NCI-H2227 (cell line): Measurements from ENCODE around the gene PLPP3.
A peak's percentile ranks its signal among the peaks of the same experiment; 100 is the strongest.

Experiments
- DNase-seq: peaks from one replicate; lab custom pipeline; 2025; ENCODE audit not compliant: unreplicated experiment; lab: John Stamatoyannopoulos, UW

The PLPP3 gene

GRCh38 chr1:56525489-56526041, 53.8 kb downstream of the PLPP3 start:
- DNase-seq = no peak

DNA sequence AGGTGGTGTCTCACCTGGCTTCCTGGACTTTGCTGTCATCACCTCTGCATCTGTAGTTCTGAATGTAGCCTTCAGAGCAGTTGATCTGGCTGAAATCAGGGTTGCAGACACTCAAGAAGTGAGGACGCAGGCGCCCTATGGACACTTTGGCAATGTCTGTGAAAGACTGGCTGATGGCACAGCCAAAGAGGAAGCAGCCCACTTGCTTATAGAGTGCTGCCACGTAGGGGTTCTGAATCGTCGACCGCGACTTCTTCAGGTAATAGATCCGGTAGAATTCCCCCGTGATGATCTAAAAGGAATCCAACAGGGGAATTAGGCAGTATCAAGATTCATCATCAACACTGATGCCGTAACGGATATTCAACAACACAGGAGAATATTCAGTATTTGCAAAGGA, 55.1 kb downstream of the PLPP3 start:
- no peak for DNase-seq

DNA sequence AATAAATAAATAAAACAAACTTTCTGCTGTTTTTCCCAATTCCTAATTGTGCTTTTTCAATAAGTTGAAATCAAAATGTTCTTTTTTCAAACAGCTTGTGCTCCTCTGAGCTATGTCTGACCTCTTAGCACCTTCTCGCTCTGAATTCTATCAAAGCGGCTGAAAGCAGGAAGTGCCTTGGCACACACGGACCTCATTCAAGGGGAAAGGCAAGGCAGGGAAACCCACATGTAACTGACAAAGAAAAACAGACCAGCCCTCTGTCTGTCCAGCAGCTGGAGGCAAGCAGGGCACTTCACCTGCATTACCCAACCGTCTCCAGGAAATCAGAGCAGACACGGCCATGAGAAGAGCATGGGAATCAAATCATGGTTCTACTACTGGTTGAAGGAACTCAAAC, 56.7 kb downstream of the PLPP3 start:
- DNase-seq = no peak

DNA sequence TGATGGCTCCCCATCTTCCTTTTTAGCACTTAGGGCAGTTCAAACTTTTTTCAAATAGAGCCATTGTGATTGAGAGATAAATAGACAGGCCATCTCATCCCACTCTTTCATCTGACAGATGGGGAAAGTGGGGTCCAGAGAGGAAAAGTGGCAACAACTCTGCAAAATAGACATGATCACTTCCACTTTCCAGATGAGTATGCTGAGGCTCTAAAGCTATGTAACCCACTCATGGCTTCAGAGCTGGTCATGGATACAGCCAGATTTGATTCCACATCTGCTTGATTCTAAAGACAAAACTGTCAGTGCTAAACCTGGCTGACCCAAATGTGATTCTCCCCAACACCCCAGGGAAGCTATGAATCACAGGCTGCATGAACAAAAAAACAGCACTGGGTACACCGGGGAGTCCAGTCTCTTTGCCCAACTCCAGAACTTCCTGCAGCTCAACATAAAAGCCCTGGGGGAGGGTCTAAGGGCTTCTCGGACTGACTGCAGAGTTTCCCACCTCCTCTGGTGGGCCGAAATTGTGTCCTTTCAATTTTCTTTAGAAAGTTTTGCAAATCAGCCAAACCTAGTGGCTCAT, 59.3 kb downstream of the PLPP3 start:
- DNase-seq = no peak

DNA sequence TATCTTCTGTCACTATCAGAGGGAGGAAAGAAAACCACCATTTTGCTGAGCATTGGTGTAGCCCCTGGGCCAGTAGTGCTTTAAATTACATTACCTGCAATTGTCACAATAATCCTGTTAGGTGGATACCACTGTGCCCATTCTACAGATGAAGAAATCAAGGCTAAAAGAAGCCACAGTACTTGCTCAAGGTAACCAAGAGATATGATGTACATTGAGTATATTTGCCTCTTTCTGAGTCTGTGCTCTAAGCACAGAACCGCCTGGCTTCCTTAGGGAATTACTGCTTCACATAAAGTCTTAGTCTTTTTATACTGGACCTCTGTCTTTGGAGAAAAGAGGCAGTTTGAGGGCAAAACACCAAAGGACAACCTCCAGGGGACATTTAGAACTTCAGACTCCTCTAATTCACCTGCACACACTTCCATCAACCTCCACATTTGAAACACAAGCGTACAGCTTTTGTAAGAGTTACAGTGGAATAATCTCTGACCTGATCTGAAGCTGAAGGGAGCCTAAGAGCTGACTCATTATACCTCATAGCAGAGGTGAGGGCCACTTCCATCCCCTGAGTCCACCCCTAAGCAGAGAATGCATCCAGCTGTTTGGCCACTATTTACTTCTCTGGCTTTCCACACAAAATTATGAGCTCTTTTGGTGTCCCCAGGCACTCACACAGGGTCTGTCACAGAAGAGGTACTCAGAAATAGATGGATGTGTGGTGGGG, 61.8 kb downstream of the PLPP3 start:
- DNase-seq = no peak

GRCh38 chr1:56516539-56517252, 62.7 kb downstream of the PLPP3 start:
- DNase-seq = no peak

- DNase-seq = no peak
Observed at GRCh38 chr1:56515898-56516538, 63.3 kb downstream of the PLPP3 start.

DNA sequence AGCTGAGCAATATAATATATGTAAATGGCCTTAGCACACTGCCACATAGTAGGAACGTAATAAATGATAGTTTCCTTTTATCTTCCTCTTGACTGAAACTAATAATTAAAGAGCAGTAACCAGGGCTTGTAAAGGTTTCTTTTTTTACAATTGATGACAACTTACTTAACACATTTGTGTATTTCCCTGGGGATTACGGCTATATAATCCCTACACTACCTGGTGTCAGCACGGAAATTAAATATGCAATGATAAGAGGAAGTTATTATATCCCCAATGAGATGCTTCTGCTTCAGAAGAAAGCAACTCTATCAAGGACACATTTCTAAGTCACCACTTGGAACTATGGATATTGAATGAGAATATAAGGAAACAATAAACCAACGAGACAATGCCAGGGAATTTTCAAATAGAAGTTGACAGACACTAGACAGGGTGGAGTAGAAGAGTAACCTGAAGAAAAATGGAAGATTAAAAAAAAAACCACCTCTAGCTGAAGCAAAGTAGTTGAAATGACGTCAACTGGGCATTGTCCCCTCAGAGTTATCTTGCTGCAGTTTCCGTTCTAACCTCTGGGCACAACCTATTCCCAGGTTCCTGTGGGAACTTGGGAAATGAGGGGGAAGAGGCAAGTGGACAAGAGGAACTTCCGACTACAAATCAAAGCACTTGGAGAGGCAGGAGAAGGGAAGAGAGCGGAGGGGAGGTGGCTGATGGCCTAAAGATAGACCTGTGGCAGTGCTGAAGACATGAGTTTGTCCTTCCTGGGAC, 66.5 kb downstream of the PLPP3 start:
- DNase-seq = no peak

DNA sequence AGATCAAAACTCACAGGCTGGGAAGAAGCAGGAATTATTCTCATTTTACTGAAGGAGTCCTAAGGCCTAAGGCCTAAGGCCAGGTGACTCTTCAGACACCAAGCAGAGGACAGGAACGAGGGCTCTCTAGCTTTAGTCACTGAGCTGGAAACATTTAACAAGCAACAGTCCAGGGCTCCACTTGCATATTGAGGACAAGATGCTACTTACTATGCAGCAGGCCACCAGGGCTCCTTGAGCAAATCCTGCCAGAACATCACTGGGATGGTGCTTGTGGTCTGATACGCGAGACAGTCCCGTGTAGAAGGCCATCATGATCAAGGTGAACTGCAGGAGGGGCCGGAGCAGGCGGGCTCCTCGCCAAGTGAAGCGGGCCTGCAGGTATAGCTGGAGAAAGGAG, 67.6 kb downstream of the PLPP3 start:
- DNase-seq = no peak

- no peak for DNase-seq
Observed at GRCh38 chr1:56511364-56511763, 68.0 kb downstream of the PLPP3 start.

DNA sequence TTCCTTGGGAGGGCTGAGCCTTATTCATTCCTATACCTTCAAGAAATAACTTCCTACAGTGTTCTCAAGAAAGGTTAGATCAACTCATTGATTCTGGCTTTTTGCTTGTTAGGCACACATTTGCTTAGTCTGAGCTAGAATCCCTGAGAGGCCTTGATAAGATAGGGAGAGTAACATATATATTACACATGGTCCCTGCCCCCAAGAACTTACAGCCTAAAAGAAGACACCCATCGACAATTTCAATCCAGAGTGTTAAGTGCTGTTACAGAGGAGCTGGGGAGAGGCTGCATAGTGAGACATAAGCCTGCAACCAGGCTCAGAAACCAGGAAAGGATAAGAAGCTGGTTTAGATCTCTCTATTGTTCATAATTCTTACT, 68.7 kb downstream of the PLPP3 start:
- DNase-seq = no peak

DNA sequence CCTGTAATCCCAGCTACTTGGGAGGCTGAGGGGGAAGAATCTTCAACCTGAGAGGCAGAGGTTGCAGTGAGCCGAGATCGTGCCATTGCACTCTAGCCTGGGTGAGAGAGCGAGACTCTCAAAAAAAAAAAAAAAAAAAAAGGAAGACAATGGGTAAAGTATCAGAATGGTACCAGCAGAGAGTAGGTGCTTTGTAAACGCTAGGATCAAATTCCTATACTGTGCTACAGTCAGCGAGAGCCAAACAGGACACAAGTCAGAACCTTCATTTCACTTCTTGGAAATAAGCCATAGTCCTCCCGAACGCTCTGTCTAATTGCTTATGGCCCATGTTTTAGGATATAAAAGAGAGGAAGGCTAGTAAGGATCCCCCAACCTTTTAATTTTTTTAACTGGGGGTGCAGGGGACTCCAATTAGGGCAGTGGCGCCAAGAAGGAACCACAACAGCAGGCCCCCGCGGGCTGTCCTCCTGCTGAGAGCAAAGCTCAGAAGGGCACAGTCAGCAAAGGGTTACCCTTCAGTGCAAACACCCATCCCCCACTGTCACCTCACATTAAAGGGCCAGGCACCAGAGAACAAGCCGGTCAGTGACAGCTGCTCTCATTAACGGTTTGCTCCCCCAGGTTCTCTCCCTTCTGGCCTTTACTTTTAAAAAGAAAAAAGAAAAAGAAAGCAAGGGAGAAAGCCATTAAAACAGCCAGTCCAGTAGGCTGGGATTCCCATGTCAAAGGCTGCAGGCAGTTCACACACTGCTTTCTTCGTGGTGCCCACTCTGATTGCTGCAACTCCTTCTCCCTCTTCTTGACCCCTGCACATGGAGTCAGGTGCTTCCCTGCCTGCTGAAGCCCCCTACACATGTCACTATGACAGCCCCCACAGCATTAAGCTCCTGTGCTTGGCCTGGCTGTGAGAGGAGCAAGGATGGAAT, 69.4 kb downstream of the PLPP3 start:
- DNase-seq = no peak

DNA sequence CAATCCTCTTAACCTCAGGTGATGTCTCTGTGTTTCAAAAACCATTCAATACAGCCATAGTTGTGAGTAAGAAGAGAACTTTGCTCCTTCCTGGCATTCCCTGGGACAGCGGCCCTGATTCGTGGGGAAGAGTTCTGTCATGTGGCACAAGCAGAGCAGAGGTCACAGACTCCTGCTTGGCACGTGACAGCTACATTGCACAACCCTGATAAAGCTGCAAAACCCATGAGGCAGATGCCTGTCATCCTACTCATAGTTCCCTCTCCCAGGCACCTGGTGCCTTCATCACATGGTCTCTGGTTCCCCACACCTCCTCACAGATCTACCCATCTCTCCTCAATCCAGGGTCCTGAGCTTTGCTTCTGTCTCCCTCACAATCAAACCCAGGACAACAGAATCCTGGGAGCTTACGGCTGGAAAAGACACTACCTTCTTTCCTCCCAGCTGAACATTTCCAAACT, 70.8 kb downstream of the PLPP3 start:
- DNase-seq = no peak

- DNase-seq = no peak
Observed at GRCh38 chr1:56507925-56508522, 71.3 kb downstream of the PLPP3 start.

GRCh38 chr1:56506951-56507491, 72.3 kb downstream of the PLPP3 start:
- no peak for DNase-seq

- DNase-seq = peak; percentile 36
Observed at GRCh38 chr1:56505792-56506743, 73.3 kb downstream of the PLPP3 start.

DNA sequence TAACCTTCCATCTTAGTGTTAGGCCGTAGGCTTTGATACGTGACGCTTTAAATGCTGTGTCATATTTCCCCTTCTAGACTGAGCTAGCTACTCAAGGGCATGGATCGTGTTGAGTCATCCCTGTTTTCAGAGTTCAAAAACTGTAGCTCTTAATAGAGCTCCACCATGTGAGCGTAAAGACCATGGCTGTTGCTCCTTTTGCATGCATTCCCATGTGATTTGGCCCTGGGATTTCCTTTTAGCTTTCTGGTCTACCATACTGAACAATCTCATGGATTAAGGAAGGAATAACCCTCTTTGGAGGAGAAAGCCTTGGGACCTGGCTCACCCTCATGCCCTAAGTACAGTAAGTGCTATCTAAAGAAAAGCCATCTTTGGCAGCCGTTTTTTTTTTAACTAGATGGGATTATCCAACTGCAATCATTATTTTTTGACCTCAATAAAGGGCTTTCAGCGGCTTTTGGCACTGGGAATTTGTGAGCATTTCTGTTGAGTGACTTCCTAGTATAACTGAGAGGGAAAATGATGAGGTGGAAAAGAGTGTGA, 76.6 kb downstream of the PLPP3 start:
- DNase-seq = no peak

GRCh38 chr1:56501888-56502287, 77.5 kb downstream of the PLPP3 start:
- no peak for DNase-seq
